Osteocyte (in vitro differentiated cells): ENCODE measurements around the gene LMAN1. TPM values are rescaled to one million over a fixed set of nuclear protein-coding genes. Genes with fewer than 3 reads are reported as not detected.

Experiments used
- DNase-seq: peaks from one replicate; pipeline ENCODE4 v3.0.0; 2021; ENCODE audit warnings: mixed read lengths; ENCODE audit not compliant: unreplicated experiment; ENCODE audit errors: extremely low spot score
- H3K27ac Mint-ChIP-seq: one replicate; pipeline ENCODE4 v1.8.0; 2021; ENCODE audit warnings: mild to moderate bottlenecking, mixed read lengths; ENCODE audit not compliant: unreplicated experiment
- H3K27me3 Mint-ChIP-seq: one replicate; pipeline ENCODE4 v1.8.0; 2021; ENCODE audit warnings: mixed read lengths; ENCODE audit not compliant: unreplicated experiment
- H3K36me3 Mint-ChIP-seq: one replicate; pipeline ENCODE4 v1.8.0; 2021; ENCODE audit warnings: mixed read lengths; ENCODE audit not compliant: unreplicated experiment
- H3K4me1 Mint-ChIP-seq: one replicate; pipeline ENCODE4 v1.8.0; 2021; ENCODE audit warnings: mixed read lengths; ENCODE audit not compliant: unreplicated experiment
- H3K4me3 Mint-ChIP-seq: one replicate; pipeline ENCODE4 v1.8.0; 2021; ENCODE audit warnings: mild to moderate bottlenecking, moderate library complexity, mixed read lengths; ENCODE audit not compliant: unreplicated experiment
- H3K9me3 Mint-ChIP-seq: one replicate; pipeline ENCODE4 v1.8.0; 2021; ENCODE audit warnings: mixed read lengths; ENCODE audit not compliant: unreplicated experiment
- CTCF ChIP-seq: fragments of 200-600 bp; sonication (generic); IDR thresholded peaks from 2 replicates; pipeline ENCODE4 v1.5.0; 2021; ENCODE audit warnings: antibody characterized with exemption, mild to moderate bottlenecking, moderate library complexity
- total RNA-seq: library from RNA; stranded (reverse); gene quantifications from 2 replicates; pipeline ENCODE4 v1.2.1, GENCODE V29; 2021

The LMAN1 gene
- total RNA-seq, 1 donor from 2014 or later = 93.2 TPM

GRCh38 chr18:59300676-59301285 lies 58.3 kb downstream of the LMAN1 start:
- no peak for TF ChIP-seq CTCF
- Mint-ChIP-seq H3K27ac (no peak overlapping the region), H3K9me3 (no peaks in the 10 kb centered on the region), H3K36me3 (no peaks in the 10 kb centered on the region), H3K27me3 (peaks cover 73% of the 10 kb centered on the region), H3K4me1 (no peaks in the 10 kb centered on the region), H3K4me3 (no peak overlapping the region)
- DNase-seq = no peak

GRCh38 chr18:59298871-59299270 lies 60.2 kb downstream of the LMAN1 start:
- Mint-ChIP-seq H3K4me1 (no peaks in the 10 kb centered on the region), H3K27ac (no peak overlapping the region), H3K9me3 (no peaks in the 10 kb centered on the region), H3K27me3 (peaks cover 73% of the 10 kb centered on the region), H3K4me3 (no peak overlapping the region), H3K36me3 (no peaks in the 10 kb centered on the region)
- DNase-seq = no peak
- no peak for TF ChIP-seq CTCF

- no peaks in the 10 kb centered on the region for H3K36me3 Mint-ChIP-seq
- H3K27me3 Mint-ChIP-seq = peaks cover 70% of the 10 kb centered on the region
- no peak overlapping the region for H3K27ac Mint-ChIP-seq
- H3K4me1 Mint-ChIP-seq = no peaks in the 10 kb centered on the region
- no peak for TF ChIP-seq CTCF
- H3K4me3 Mint-ChIP-seq = no peak overlapping the region
- no peak for DNase-seq
- H3K9me3 Mint-ChIP-seq = peaks cover 4% of the 10 kb centered on the region
Measured at GRCh38 chr18:59293317-59293716, 65.7 kb downstream of the LMAN1 start.

- Mint-ChIP-seq H3K36me3 (no peaks in the 10 kb centered on the region), H3K27ac (no peak overlapping the region), H3K4me3 (no peak overlapping the region), H3K4me1 (no peaks in the 10 kb centered on the region), H3K9me3 (peaks cover 4% of the 10 kb centered on the region), H3K27me3 (peaks cover 75% of the 10 kb centered on the region)
- no peak for TF ChIP-seq CTCF
- DNase-seq = no peak
Measured at GRCh38 chr18:59286341-59286740, 72.7 kb downstream of the LMAN1 start.

- Mint-ChIP-seq H3K4me3 (no peak overlapping the region), H3K36me3 (no peaks in the 10 kb centered on the region), H3K27me3 (peaks cover 93% of the 10 kb centered on the region), H3K4me1 (no peaks in the 10 kb centered on the region), H3K27ac (no peak overlapping the region), H3K9me3 (no peaks in the 10 kb centered on the region)
- no peak for TF ChIP-seq CTCF
- DNase-seq = no peak
Measured at GRCh38 chr18:59282341-59282740, 76.7 kb downstream of the LMAN1 start.
